Measurements from ENCODE around the gene EXOC1L.

Gene EXOC1L

GRCh38 chr4:55884851-55885219, 65.2 kb downstream of the EXOC1L start:
- DNase-seq, result no peak
